Progenitor cell of endocrine pancreas (in vitro differentiated cells): ENCODE data around the gene CDH11. TPM values are rescaled to one million over a fixed set of nuclear protein-coding genes. Genes with fewer than 3 reads are reported as not detected.

Experiments
- DNase-seq: peaks from one replicate; pipeline ENCODE4 v3.0.0; 2021; ENCODE audit warnings: low spot score; ENCODE audit not compliant: unreplicated experiment
- H3K27ac Mint-ChIP-seq: 2 replicates; pipeline ENCODE4 v1.8.0; 2021; ENCODE audit warnings: mild to moderate bottlenecking, moderate library complexity, mixed read lengths
- H3K27me3 Mint-ChIP-seq: 2 replicates; pipeline ENCODE4 v1.8.0; 2021; ENCODE audit warnings: mixed read lengths
- H3K36me3 Mint-ChIP-seq: 2 replicates; pipeline ENCODE4 v1.8.0; 2022; ENCODE audit warnings: mixed read lengths; ENCODE audit not compliant: insufficient read depth
- H3K4me1 Mint-ChIP-seq: 2 replicates; pipeline ENCODE4 v1.8.0; 2021; ENCODE audit warnings: low read depth, mixed read lengths
- H3K4me3 Mint-ChIP-seq: 2 replicates; pipeline ENCODE4 v1.8.0; 2021; ENCODE audit warnings: low read depth, mild to moderate bottlenecking, moderate library complexity, mixed read lengths
- H3K9me3 Mint-ChIP-seq: 2 replicates; pipeline ENCODE4 v1.8.0; 2021; ENCODE audit warnings: low read depth, mixed read lengths
- CTCF ChIP-seq: fragments of 200-600 bp; sonication (generic); IDR thresholded peaks from one replicate; pipeline ENCODE4 v1.5.0; 2021; ENCODE audit warnings: antibody characterized with exemption, mild to moderate bottlenecking; ENCODE audit not compliant: unreplicated experiment
- total RNA-seq: library from RNA; stranded (reverse); gene quantifications from 2 replicates; pipeline ENCODE4 v1.2.1, GENCODE V29; 2021

CDH11 gene
- total RNA-seq, 1 donor from 2014 or later = 6.0 TPM

DNA sequence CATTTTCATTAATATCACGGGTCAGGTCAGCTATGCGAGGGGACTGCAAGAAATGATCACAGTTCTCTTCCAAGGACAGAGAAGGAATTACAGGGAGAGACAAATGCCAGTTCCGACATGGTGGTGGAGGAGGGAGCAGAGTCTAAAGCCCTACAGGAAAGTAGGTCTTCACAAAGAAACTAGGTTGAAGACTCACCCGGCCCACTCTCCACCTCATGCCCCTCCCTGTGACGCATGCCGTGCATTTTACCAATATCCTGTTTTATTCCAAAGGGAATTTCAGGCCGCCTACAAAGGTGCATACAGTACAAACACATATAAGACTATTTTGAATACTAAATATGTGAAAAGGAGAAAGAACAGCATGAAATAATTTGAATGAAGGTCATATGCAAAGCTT lies 56.8 kb downstream of the CDH11 start:
- no peak for TF ChIP-seq CTCF
- Mint-ChIP-seq H3K27ac (no peak overlapping the region), H3K4me3 (no peak overlapping the region), H3K4me1 (peaks cover 18% of the 10 kb centered on the region), H3K9me3 (no peaks in the 10 kb centered on the region), H3K36me3 (no peaks in the 10 kb centered on the region), H3K27me3 (peaks cover 18% of the 10 kb centered on the region)
- DNase-seq = no peak

DNA sequence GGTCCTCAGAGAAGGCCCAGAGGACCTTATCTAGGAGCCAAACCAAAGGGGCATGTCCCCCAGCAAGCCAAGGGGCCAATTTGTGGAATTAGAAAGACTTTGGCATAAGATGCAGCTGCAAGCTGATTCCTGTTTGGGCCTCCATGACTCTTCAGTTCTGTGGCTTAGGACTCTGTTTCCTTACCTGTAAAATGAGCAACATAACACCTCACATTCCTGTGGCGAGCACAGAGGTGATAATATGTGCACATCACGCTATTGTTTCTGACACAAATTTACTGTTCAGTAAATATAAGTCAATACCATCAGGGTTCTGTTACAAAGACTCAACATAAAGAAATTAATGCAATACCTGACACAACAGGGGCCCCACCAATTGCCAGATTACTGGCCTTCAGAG lies 57.7 kb downstream of the CDH11 start:
- H3K27me3 Mint-ChIP-seq = peaks cover 18% of the 10 kb centered on the region
- no peaks in the 10 kb centered on the region for H3K36me3 Mint-ChIP-seq
- no peak overlapping the region for H3K27ac Mint-ChIP-seq
- H3K4me1 Mint-ChIP-seq = peaks cover 25% of the 10 kb centered on the region
- TF ChIP-seq CTCF = no peak
- H3K9me3 Mint-ChIP-seq = no peaks in the 10 kb centered on the region
- no peak overlapping the region for H3K4me3 Mint-ChIP-seq
- no peak for DNase-seq

DNA sequence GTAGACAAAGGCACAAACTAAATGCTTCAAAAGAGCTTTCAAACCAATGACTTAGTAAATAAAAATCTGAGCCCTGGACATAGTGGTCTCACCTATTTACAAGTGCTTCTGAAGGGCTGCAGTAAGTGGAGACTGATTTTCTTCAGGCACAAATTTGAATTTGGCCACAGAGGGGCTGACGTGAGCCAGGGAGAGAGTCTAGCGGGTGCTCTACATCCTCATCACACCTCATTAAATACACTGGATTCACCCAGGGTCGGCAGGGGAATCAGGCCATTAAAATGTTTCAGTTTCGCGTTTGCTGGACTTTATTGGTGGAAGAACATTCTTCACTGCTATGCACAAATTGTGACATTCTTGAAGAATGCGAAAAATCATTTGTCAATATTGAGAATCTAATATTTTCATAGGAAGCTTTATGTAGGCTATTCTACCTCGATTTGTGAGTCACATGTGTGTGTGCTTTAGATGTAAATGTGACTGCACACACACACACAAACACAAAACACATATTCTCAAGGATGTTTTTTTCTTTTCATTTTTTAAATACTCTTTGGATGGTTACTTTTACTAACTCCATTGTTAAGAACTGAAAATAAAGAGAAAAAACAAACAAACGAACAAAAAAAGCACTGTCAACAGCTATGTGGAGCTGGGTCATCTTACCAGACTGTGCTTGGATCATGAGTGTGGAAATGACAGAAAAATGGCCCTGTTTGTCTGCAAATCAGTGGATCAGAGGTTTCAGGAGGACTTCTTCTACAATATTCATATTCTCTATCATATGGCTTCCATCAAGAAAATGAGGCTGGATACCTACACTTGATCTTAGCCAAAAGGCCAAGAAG lies 58.9 kb downstream of the CDH11 start:
- Mint-ChIP-seq H3K27ac (no peak overlapping the region), H3K36me3 (no peaks in the 10 kb centered on the region), H3K27me3 (peaks cover 12% of the 10 kb centered on the region), H3K4me3 (no peak overlapping the region), H3K9me3 (no peaks in the 10 kb centered on the region), H3K4me1 (peaks cover 27% of the 10 kb centered on the region)
- DNase-seq = no peak
- TF ChIP-seq CTCF = no peak

- DNase-seq = no peak
- H3K4me1 Mint-ChIP-seq = peaks cover 30% of the 10 kb centered on the region
- H3K9me3 Mint-ChIP-seq = no peaks in the 10 kb centered on the region
- no peak overlapping the region for H3K27ac Mint-ChIP-seq
- no peak for TF ChIP-seq CTCF
- H3K36me3 Mint-ChIP-seq = no peaks in the 10 kb centered on the region
- no peak overlapping the region for H3K4me3 Mint-ChIP-seq
- peaks cover 7% of the 10 kb centered on the region for H3K27me3 Mint-ChIP-seq
Observed at GRCh38 chr16:65061935-65062518, 59.8 kb downstream of the CDH11 start.

- peaks cover 32% of the 10 kb centered on the region for H3K4me1 Mint-ChIP-seq
- H3K36me3 Mint-ChIP-seq = no peaks in the 10 kb centered on the region
- TF ChIP-seq CTCF = no peak
- H3K9me3 Mint-ChIP-seq = no peaks in the 10 kb centered on the region
- H3K27me3 Mint-ChIP-seq = peaks cover 3% of the 10 kb centered on the region
- no peak overlapping the region for H3K27ac Mint-ChIP-seq
- DNase-seq = no peak
- no peak overlapping the region for H3K4me3 Mint-ChIP-seq
Observed at GRCh38 chr16:65061263-65061662, 60.6 kb downstream of the CDH11 start.
